Activated CD8-positive, alpha-beta T cell treated with anti-CD3 and anti-CD28 coated beads, Interleukin-2, amount 10 ng/mL, durations not matched to agents 7 days and 5 days (primary cell): ENCODE measurements around the gene ARHGAP26. TPM values are rescaled to one million over a fixed set of nuclear protein-coding genes. Genes with fewer than 3 reads are reported as not detected.
"Not testable (repeated sequence)": the region's sequence is repeated elsewhere in the genome, so short reads cannot be mapped to it uniquely, and the experiment has no call there.

Experiments
- ATAC-seq: fragments of 150-1000 bp; cut with Tn5 transposase; one replicate; pipeline ENCODE4 v1.10.0; 2021; ENCODE audit warnings: moderate library complexity
- CTCF ChIA-PET: fragments of 350-600 bp; sonication (Branson Sonifier 250); formaldehyde crosslinking; loops from one replicate; lab custom pipeline; 2021; ENCODE audit warnings: antibody characterized with exemption; lab: Charles Lee
- POLR2A ChIA-PET: fragments of 350-600 bp; sonication (Branson Sonifier 250); formaldehyde crosslinking; loops from one replicate; lab custom pipeline; 2021; ENCODE audit warnings: antibody characterized with exemption; lab: Charles Lee
- DNase-seq: peaks from one replicate; pipeline ENCODE4 v3.0.0-alpha.2; 2020
- H3K27ac Mint-ChIP-seq: one replicate; pipeline ENCODE4 v1.8.0; 2021; ENCODE audit warnings: mild to moderate bottlenecking, mixed read lengths
- H3K27me3 Mint-ChIP-seq: one replicate; pipeline ENCODE4 v1.8.0; 2021; ENCODE audit warnings: low read depth, mixed read lengths
- H3K36me3 Mint-ChIP-seq: one replicate; pipeline ENCODE4 v1.8.0; 2021; ENCODE audit warnings: low read depth, mixed read lengths
- H3K4me1 Mint-ChIP-seq: one replicate; pipeline ENCODE4 v1.8.0; 2021; ENCODE audit warnings: low read depth, mixed read lengths
- H3K4me3 Mint-ChIP-seq: one replicate; pipeline ENCODE4 v1.8.0; 2021; ENCODE audit warnings: mild to moderate bottlenecking, mixed read lengths
- H3K9me3 Mint-ChIP-seq: one replicate; pipeline ENCODE4 v1.8.0; 2022; ENCODE audit warnings: mixed read lengths; ENCODE audit not compliant: insufficient read depth
- total RNA-seq, 2 experiments: library from RNA; stranded (reverse); gene quantifications; one replicate each; pipeline ENCODE4 v1.2.3, GENCODE V29; 2021

Gene ARHGAP26
- total RNA-seq, 2 experiments from 2014 or later, result 25.4 to 30.3 TPM

GRCh38 chr5:143077453-143078103 is 307.4 kb downstream of the ARHGAP26 start:
- no peak overlapping the region for H3K27ac Mint-ChIP-seq
- no peaks in the 10 kb centered on the region for H3K9me3 Mint-ChIP-seq
- peaks cover under 1% of the 10 kb centered on the region for H3K36me3 Mint-ChIP-seq
- DNase-seq (no peak), ATAC-seq (no peak)
- ChIA-PET POLR2A (no interaction called here), CTCF (no interaction called here)
- no peaks in the 10 kb centered on the region for H3K4me1 Mint-ChIP-seq
- no peaks in the 10 kb centered on the region for H3K27me3 Mint-ChIP-seq
- H3K4me3 Mint-ChIP-seq, result no peak overlapping the region

GRCh38 chr5:143078313-143078712 is 308.1 kb downstream of the ARHGAP26 start:
- ChIA-PET POLR2A (no interaction called here), CTCF (no interaction called here)

GRCh38 chr5:143078971-143079370 is 308.8 kb downstream of the ARHGAP26 start:
- Mint-ChIP-seq H3K27ac (no peak overlapping the region), H3K9me3 (no peaks in the 10 kb centered on the region)

More at GRCh38 chr5:143078313-143078712, 308.1 kb downstream of the ARHGAP26 start:
- Mint-ChIP-seq H3K36me3 (no peaks in the 10 kb centered on the region), H3K4me3 (no peak overlapping the region), H3K4me1 (no peaks in the 10 kb centered on the region), H3K27me3 (no peaks in the 10 kb centered on the region), H3K9me3 (no peaks in the 10 kb centered on the region), H3K27ac (no peak overlapping the region)
- DNase-seq (no peak), ATAC-seq (no peak)

GRCh38 chr5:143080407-143080806 is 310.2 kb downstream of the ARHGAP26 start:
- POLR2A ChIA-PET, result no interaction called here
- no peaks in the 10 kb centered on the region for H3K36me3 Mint-ChIP-seq

More at GRCh38 chr5:143078971-143079370, 308.8 kb downstream of the ARHGAP26 start:
- Mint-ChIP-seq H3K27me3 (no peaks in the 10 kb centered on the region), H3K36me3 (no peaks in the 10 kb centered on the region), H3K4me1 (no peaks in the 10 kb centered on the region), H3K4me3 (no peak overlapping the region)
- POLR2A ChIA-PET, result no interaction called here
- no peak for DNase-seq
- CTCF ChIA-PET, result no interaction called here
- no peak for ATAC-seq

GRCh38 chr5:143080982-143081381 is 310.8 kb downstream of the ARHGAP26 start:
- Mint-ChIP-seq H3K27ac (no peak overlapping the region), H3K27me3 (no peaks in the 10 kb centered on the region), H3K4me1 (no peaks in the 10 kb centered on the region), H3K4me3 (no peak overlapping the region), H3K9me3 (no peaks in the 10 kb centered on the region), H3K36me3 (no peaks in the 10 kb centered on the region)
- ChIA-PET CTCF (no interaction called here), POLR2A (no interaction called here)
- ATAC-seq (no peak), DNase-seq (no peak)

More at GRCh38 chr5:143080407-143080806, 310.2 kb downstream of the ARHGAP26 start:
- Mint-ChIP-seq H3K27me3 (no peaks in the 10 kb centered on the region), H3K9me3 (no peaks in the 10 kb centered on the region), H3K27ac (no peak overlapping the region), H3K4me1 (no peaks in the 10 kb centered on the region), H3K4me3 (no peak overlapping the region)
- CTCF ChIA-PET, result no interaction called here
- ATAC-seq, result no peak
- DNase-seq, result no peak

GRCh38 chr5:143083006-143083405 is 312.8 kb downstream of the ARHGAP26 start:
- Mint-ChIP-seq H3K9me3 (no peaks in the 10 kb centered on the region), H3K27ac (no peak overlapping the region), H3K4me3 (no peak overlapping the region), H3K4me1 (no peaks in the 10 kb centered on the region), H3K36me3 (no peaks in the 10 kb centered on the region), H3K27me3 (no peaks in the 10 kb centered on the region)
- no peak for DNase-seq
- CTCF ChIA-PET, result no interaction called here
- no peak for ATAC-seq
- POLR2A ChIA-PET, result no interaction called here

- CTCF ChIA-PET, result interaction anchor here (0.6 kb wide), 1 partner anchor 33 kb away, joined by 4 read pairs; no protein-coding TSS in a partner anchor
- no peaks in the 10 kb centered on the region for H3K36me3 Mint-ChIP-seq
- no peaks in the 10 kb centered on the region for H3K9me3 Mint-ChIP-seq
- no peaks in the 10 kb centered on the region for H3K4me1 Mint-ChIP-seq
- DNase-seq (no peak), ATAC-seq (no peak)
- no peak overlapping the region for H3K27ac Mint-ChIP-seq
- H3K27me3 Mint-ChIP-seq, result no peaks in the 10 kb centered on the region
- POLR2A ChIA-PET, result no interaction called here
- H3K4me3 Mint-ChIP-seq, result no peak overlapping the region
Observed at GRCh38 chr5:143084407-143084806, 314.2 kb downstream of the ARHGAP26 start.

GRCh38 chr5:143085319-143085917 is 315.2 kb downstream of the ARHGAP26 start:
- H3K4me3 Mint-ChIP-seq, result no peak overlapping the region
- H3K4me1 Mint-ChIP-seq, result no peaks in the 10 kb centered on the region
- ChIA-PET CTCF (interaction anchor here (0.6 kb wide), 1 partner anchor 34 kb away, joined by 4 read pairs; no protein-coding TSS in a partner anchor), POLR2A (no interaction called here)
- no peaks in the 10 kb centered on the region for H3K27me3 Mint-ChIP-seq
- ATAC-seq, result no peak
- DNase-seq, result no peak
- no peaks in the 10 kb centered on the region for H3K36me3 Mint-ChIP-seq
- H3K27ac Mint-ChIP-seq, result no peak overlapping the region
- no peaks in the 10 kb centered on the region for H3K9me3 Mint-ChIP-seq

- Mint-ChIP-seq H3K27ac (no peak overlapping the region), H3K27me3 (no peaks in the 10 kb centered on the region), H3K4me3 (no peak overlapping the region), H3K4me1 (no peaks in the 10 kb centered on the region), H3K9me3 (no peaks in the 10 kb centered on the region), H3K36me3 (no peaks in the 10 kb centered on the region)
- ATAC-seq, result no peak
- CTCF ChIA-PET, result no interaction called here
- DNase-seq, result no peak
- POLR2A ChIA-PET, result no interaction called here
Observed at GRCh38 chr5:143086546-143086907, 316.4 kb downstream of the ARHGAP26 start.

- no peak overlapping the region for H3K4me3 Mint-ChIP-seq
- no peaks in the 10 kb centered on the region for H3K9me3 Mint-ChIP-seq
- no peak for ATAC-seq
- CTCF ChIA-PET, result no interaction called here
- H3K27ac Mint-ChIP-seq, result no peak overlapping the region
- no peak for DNase-seq
- POLR2A ChIA-PET, result no interaction called here
- H3K27me3 Mint-ChIP-seq, result no peaks in the 10 kb centered on the region
- no peaks in the 10 kb centered on the region for H3K4me1 Mint-ChIP-seq
- no peaks in the 10 kb centered on the region for H3K36me3 Mint-ChIP-seq
Observed at GRCh38 chr5:143086908-143087637, 316.9 kb downstream of the ARHGAP26 start.

GRCh38 chr5:143088702-143089101 is 318.5 kb downstream of the ARHGAP26 start:
- H3K36me3 Mint-ChIP-seq, CTCF ChIA-PET, H3K27ac Mint-ChIP-seq, ATAC-seq, H3K4me1 Mint-ChIP-seq, H3K27me3 Mint-ChIP-seq, H3K9me3 Mint-ChIP-seq, POLR2A ChIA-PET, H3K4me3 Mint-ChIP-seq, DNase-seq: not testable (repeated sequence)

GRCh38 chr5:143090044-143090443 is 319.9 kb downstream of the ARHGAP26 start:
- CTCF ChIA-PET, POLR2A ChIA-PET, H3K4me1 Mint-ChIP-seq, ATAC-seq, H3K36me3 Mint-ChIP-seq, DNase-seq, H3K4me3 Mint-ChIP-seq, H3K9me3 Mint-ChIP-seq, H3K27me3 Mint-ChIP-seq, H3K27ac Mint-ChIP-seq: not testable (repeated sequence)
